Upper lobe of left lung (tissue), 4 donors: ENCODE data around the gene GON4L.
"Not testable (repeated sequence)": the region's sequence is repeated elsewhere in the genome, so short reads cannot be mapped to it uniquely, and the experiment has no call there.

ENCODE experiments used
- CTCF ChIP-seq, 6 experiments: fragments of 450-650 bp in 4 of 6; fragments of 200-600 bp in 2 of 6; sonication (generic) in 2 of 6; IDR thresholded peaks; one replicate each; pipeline ENCODE4 v1.5.1; 2016 to 2019; ENCODE audit warnings: antibody characterized with exemption in 6 of 6
- EP300 ChIP-seq, 4 donors: sonication (generic); formaldehyde crosslinking; IDR thresholded peaks; one replicate each; pipeline ENCODE4 v1.5.1; 2017; ENCODE audit warnings: antibody characterized with exemption in 4 of 4, control low read depth in 2 of 4
- POLR2A ChIP-seq, 4 donors: fragments of 450-650 bp; IDR thresholded peaks; one replicate each; pipeline ENCODE4 v1.5.1; 2016 to 2017; ENCODE audit warnings: antibody characterized with exemption in 4 of 4, mild to moderate bottlenecking in 2 of 4
- POLR2AphosphoS5 ChIP-seq, 2 donors: sonication (generic); formaldehyde crosslinking; IDR thresholded peaks; one replicate each; pipeline ENCODE4 v1.5.1; 2017; ENCODE audit warnings: antibody characterized with exemption in 2 of 2

DNA sequence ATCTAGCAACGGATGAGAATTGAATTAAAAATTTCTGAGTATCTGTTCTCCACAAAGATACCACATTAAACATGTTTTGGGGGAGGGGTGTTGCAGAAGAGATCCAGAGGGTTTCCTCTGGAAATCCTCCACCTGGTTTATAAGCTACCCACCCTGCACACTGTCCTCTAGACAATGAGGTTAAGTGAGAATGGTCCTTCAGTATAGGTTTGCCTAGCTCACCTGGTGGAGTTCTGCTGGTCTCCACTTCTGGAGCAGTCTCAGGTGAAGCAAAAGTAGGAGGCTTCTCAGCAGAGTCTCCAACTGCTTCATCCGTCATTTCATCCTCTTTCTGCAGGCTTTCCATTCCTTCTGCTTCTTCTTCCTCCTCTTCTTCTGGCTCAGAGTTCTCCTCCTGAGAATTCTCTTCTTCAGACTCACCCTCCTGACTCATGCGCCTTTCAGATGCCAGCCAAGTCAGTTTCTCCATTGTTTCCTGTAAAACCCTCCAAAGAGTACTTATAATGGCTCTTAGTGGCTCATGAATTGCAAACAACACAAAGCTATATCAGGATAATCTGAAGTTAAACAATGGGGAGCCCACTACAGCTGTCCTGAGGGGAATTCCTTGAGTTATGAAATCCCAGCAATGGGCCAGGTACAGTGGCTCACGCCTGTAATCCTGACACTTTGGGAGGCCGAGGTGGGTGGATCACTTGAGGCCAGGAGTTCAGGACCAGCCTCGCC, 93.8 kb downstream of the GON4L start:
- not testable (repeated sequence) for TF ChIP-seq CTCF, POLR2A (IDR thresholded peaks at IDR 0.05)
- TF ChIP-seq POLR2AphosphoS5 (IDR thresholded peaks at IDR 0.05) (peak in 1 of 2 donors; percentile 29), EP300 (IDR thresholded peaks at IDR 0.05) (peak in 1 of 4 donors; percentile 63)
